Measurements from ENCODE around the gene HERPUD1. TPM values are rescaled to one million over a fixed set of nuclear protein-coding genes. Genes with fewer than 3 reads are reported as not detected.

The HERPUD1 gene
- total and polyA plus RNA-seq, 9 of the 15 experiments (the other 6 are each of a cell fraction or from before 2014, with no cell fraction given): 14.2 to 60.7 (median 37.4) TPM

DNA sequence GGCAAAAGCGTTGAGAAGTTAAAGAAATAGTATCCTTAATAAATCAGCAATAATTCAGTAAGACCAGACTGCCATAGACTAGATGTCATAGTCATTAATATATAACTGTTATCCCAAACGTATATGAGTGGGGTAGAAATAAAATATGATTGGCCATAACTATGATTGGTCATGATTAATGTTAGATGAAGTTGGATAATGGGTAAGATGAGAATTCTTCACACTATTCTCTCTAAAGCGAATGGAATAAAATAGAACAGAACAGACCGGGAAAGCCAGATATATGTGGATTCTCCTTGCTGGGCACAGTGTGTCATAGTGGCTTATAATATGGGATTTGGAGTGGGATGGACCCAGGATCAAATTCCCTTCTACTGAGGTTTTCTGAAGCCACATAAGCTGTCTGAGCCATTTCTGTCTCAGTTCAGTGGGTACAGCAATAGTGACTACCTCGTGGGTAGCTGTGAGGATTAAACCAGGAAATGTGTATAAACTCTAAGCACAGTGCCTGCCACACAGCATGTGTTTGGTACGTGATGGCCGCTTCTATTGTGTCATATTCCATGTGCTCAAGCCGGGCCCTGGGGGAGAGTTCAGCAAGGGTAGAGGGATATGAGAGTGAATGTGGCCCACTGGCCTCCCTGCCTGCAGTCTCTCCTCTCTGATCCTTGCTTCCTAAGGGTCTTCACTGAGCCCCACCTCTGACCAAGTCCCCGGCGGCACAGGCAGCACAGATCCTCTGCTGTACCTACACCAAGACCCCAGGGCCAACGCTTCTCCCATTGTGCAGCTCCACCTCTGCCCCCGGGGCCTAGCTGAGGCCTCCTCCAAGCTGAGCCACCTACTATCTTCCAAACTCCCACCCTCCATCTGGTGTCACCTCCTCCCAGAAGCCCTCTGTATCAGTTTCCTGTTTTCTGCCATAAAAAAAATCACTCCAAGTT is 33.5 kb downstream of the HERPUD1 start (continued):
- TF ChIP-seq, protein P1, sequence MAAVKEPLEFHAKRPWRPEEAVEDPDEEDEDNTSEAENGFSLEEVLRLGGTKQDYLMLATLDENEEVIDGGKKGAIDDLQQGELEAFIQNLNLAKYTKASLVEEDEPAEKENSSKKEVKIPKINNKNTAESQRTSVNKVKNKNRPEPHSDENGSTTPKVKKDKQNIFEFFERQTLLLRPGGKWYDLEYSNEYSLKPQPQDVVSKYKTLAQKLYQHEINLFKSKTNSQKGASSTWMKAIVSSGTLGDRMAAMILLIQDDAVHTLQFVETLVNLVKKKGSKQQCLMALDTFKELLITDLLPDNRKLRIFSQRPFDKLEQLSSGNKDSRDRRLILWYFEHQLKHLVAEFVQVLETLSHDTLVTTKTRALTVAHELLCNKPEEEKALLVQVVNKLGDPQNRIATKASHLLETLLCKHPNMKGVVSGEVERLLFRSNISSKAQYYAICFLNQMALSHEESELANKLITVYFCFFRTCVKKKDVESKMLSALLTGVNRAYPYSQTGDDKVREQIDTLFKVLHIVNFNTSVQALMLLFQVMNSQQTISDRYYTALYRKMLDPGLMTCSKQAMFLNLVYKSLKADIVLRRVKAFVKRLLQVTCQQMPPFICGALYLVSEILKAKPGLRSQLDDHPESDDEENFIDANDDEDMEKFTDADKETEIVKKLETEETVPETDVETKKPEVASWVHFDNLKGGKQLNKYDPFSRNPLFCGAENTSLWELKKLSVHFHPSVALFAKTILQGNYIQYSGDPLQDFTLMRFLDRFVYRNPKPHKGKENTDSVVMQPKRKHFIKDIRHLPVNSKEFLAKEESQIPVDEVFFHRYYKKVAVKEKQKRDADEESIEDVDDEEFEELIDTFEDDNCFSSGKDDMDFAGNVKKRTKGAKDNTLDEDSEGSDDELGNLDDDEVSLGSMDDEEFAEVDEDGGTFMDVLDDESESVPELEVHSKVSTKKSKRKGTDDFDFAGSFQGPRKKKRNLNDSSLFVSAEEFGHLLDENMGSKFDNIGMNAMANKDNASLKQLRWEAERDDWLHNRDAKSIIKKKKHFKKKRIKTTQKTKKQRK (IDR thresholded peaks at IDR 0.05; ENCODE audit: borderline replicate concordance, low read depth, low read length): no peak
- TF ChIP-seq ZFP36 (IDR thresholded peaks at IDR 0.05; ENCODE audit: low read depth, low read length, partially characterized antibody) (peak; percentile 92), KAT7 (CRISPR knock-in tag; IDR thresholded peaks at IDR 0.05; ENCODE audit: borderline replicate concordance) (no peak), SAP30 (IDR thresholded peaks at IDR 0.05; ENCODE audit: borderline replicate concordance, insufficient read depth, low read depth, low read length, poor library complexity, severe bottlenecking) (no peak), DMBX1 (CRISPR knock-in tag; IDR thresholded peaks at IDR 0.05; ENCODE audit: borderline replicate concordance) (no peak), PHF21A (IDR thresholded peaks at IDR 0.05; ENCODE audit: borderline replicate concordance, low read depth) (no peak), GTF2F1 (IDR thresholded peaks at IDR 0.05; ENCODE audit: low read depth, low read length) (no peak), CREBBP (IDR thresholded peaks at IDR 0.05; ENCODE audit: low read depth, low read length) (no peak), EZH2 (IDR thresholded peaks at IDR 0.05; ENCODE audit: borderline replicate concordance, low read depth, low read length) (no peak), ZNF311 (CRISPR knock-in tag; IDR thresholded peaks at IDR 0.05) (no peak), FOXA3 (CRISPR knock-in tag; conservative IDR thresholded peaks at IDR 0.05 in 1 of 2, IDR thresholded peaks at IDR 0.05 in 1 of 2) (no peak), HDAC2 (IDR thresholded peaks at IDR 0.05) (no peak), ZBTB7A (IDR thresholded peaks at IDR 0.05; ENCODE audit: borderline replicate concordance, control insufficient read depth, low read depth, low read length) (no peak), PHB (CRISPR knock-in tag; IDR thresholded peaks at IDR 0.05) (no peak)
- TF ChIP-seq, protein P2, sequence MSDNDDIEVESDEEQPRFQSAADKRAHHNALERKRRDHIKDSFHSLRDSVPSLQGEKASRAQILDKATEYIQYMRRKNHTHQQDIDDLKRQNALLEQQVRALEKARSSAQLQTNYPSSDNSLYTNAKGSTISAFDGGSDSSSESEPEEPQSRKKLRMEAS (CRISPR knock-in tag; IDR thresholded peaks at IDR 0.05): peak; percentile 39; the same call in 1 of the 2 replicates
- TF ChIP-seq, protein P3, sequence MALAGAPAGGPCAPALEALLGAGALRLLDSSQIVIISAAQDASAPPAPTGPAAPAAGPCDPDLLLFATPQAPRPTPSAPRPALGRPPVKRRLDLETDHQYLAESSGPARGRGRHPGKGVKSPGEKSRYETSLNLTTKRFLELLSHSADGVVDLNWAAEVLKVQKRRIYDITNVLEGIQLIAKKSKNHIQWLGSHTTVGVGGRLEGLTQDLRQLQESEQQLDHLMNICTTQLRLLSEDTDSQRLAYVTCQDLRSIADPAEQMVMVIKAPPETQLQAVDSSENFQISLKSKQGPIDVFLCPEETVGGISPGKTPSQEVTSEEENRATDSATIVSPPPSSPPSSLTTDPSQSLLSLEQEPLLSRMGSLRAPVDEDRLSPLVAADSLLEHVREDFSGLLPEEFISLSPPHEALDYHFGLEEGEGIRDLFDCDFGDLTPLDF (CRISPR knock-in tag; IDR thresholded peaks at IDR 0.05): no peak
- TF ChIP-seq, protein P4, sequence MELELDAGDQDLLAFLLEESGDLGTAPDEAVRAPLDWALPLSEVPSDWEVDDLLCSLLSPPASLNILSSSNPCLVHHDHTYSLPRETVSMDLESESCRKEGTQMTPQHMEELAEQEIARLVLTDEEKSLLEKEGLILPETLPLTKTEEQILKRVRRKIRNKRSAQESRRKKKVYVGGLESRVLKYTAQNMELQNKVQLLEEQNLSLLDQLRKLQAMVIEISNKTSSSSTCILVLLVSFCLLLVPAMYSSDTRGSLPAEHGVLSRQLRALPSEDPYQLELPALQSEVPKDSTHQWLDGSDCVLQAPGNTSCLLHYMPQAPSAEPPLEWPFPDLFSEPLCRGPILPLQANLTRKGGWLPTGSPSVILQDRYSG (tag; conservative IDR thresholded peaks at IDR 0.05; ENCODE audit: low read depth): no peak
- TF ChIP-seq, protein P5, sequence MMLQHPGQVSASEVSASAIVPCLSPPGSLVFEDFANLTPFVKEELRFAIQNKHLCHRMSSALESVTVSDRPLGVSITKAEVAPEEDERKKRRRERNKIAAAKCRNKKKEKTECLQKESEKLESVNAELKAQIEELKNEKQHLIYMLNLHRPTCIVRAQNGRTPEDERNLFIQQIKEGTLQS (IDR thresholded peaks at IDR 0.05): no peak
- TF ChIP-seq, protein P5 (CRISPR knock-in tag; conservative IDR thresholded peaks at IDR 0.05): no peak
